Cardiac muscle cell (in vitro differentiated cells and primary cell): ENCODE data around the gene MICALL2. TPM values are rescaled to one million over a fixed set of nuclear protein-coding genes. Genes with fewer than 3 reads are reported as not detected.

Experiments used
- DNase-seq, 2 donors: peaks; one replicate each; pipeline versions ENCODE4 v3.0.0 to v3.0.0-alpha.2; 2010 to 2017; ENCODE audit warnings: low read depth in 1 of 2, low spot score in 1 of 2
- H3K27ac ChIP-seq: fragments of 200-600 bp; sonication (generic); 2 replicates; pipeline ENCODE4 v1.5.1; 2016
- H3K27me3 ChIP-seq: fragments of 200-600 bp; sonication (generic); 2 replicates; pipeline ENCODE4 v1.6.0; 2016; ENCODE audit warnings: control low read depth
- H3K36me3 ChIP-seq: fragments of 200-600 bp; sonication (generic); 2 replicates; pipeline ENCODE4 v1.5.1; 2016; ENCODE audit warnings: control low read depth
- H3K4me1 ChIP-seq: fragments of 200-600 bp; sonication (generic); 2 replicates; pipeline ENCODE4 v1.8.1; 2017; ENCODE audit warnings: low read depth, mild to moderate bottlenecking, mixed run types
- H3K4me3 ChIP-seq: fragments of 200-600 bp; sonication (generic); 2 replicates; pipeline ENCODE4 v1.5.1; 2016; ENCODE audit warnings: mild to moderate bottlenecking
- H3K9me3 ChIP-seq: fragments of 200-600 bp; sonication (generic); 2 replicates; pipeline ENCODE4 v1.5.1; 2017; ENCODE audit warnings: low read depth, mild to moderate bottlenecking, control low read depth
- polyA plus RNA-seq: library from polyadenylated mRNA; unstranded; fragments of >200 nt; fragmentation: Nextera tagmentation; extraction: Ambion mirVana; gene quantifications from 2 replicates; pipeline ENCODE4 v1.2.1, GENCODE V29; 2016
- total RNA-seq: library from RNA; depleted of rRNA; stranded (reverse); fragments of >200 nt; gene quantifications from 2 replicates; pipeline ENCODE4 v1.2.3, GENCODE V29; 2016
- TF ChIP-seq, protein P1 (sequence below): IDR thresholded peaks from 2 replicates; pipeline ENCODE4 v1.5.1; 2012; ENCODE audit warnings: low read depth, mild to moderate bottlenecking, low read length

The MICALL2 gene
- total and polyA plus RNA-seq, 2 experiments from 2014 or later = 19.5 to 22.0 TPM

DNA sequence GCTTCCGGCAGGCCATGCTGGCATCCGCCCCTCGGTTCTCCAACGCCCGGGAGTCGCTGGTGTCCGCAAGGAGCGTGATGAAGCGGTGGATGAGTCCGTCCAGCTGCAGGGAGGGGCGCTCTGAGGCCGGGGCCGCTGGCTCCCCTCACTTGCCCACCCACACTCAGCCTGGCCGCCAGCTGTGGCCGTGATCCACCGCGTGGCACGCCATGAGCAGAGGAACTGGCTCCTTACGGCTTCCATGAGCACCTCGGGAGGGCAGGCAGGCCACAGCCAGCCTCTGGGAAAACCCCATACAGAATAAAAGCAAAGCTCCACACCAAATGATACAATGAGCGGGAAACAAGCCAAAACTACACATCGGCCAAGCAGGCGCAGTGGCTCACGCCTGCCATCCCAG is 15.5 kb upstream of the MICALL2 start:
- peaks cover 21% of the 10 kb centered on the region for H3K36me3 ChIP-seq

GRCh38 chr7:1473864-1474512 is 14.7 kb upstream of the MICALL2 start:
- DNase-seq = peak; percentile 90 to 91
- TF ChIP-seq, protein P1, sequence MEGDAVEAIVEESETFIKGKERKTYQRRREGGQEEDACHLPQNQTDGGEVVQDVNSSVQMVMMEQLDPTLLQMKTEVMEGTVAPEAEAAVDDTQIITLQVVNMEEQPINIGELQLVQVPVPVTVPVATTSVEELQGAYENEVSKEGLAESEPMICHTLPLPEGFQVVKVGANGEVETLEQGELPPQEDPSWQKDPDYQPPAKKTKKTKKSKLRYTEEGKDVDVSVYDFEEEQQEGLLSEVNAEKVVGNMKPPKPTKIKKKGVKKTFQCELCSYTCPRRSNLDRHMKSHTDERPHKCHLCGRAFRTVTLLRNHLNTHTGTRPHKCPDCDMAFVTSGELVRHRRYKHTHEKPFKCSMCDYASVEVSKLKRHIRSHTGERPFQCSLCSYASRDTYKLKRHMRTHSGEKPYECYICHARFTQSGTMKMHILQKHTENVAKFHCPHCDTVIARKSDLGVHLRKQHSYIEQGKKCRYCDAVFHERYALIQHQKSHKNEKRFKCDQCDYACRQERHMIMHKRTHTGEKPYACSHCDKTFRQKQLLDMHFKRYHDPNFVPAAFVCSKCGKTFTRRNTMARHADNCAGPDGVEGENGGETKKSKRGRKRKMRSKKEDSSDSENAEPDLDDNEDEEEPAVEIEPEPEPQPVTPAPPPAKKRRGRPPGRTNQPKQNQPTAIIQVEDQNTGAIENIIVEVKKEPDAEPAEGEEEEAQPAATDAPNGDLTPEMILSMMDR = peak; percentile 80
- no peak overlapping the region for H3K4me3 ChIP-seq
- H3K27ac ChIP-seq = no peak overlapping the region
- no peaks in the 10 kb centered on the region for H3K4me1 ChIP-seq
- H3K36me3 ChIP-seq = peaks cover 21% of the 10 kb centered on the region
- no peaks in the 10 kb centered on the region for H3K27me3 ChIP-seq
- no peaks in the 10 kb centered on the region for H3K9me3 ChIP-seq

More for the DNA sequence above, 15.5 kb upstream of the MICALL2 start:
- H3K27ac ChIP-seq = no peak overlapping the region
- H3K9me3 ChIP-seq = no peaks in the 10 kb centered on the region
- TF ChIP-seq, protein P1 = no peak
- no peaks in the 10 kb centered on the region for H3K27me3 ChIP-seq
- DNase-seq = no peak
- H3K4me3 ChIP-seq = no peak overlapping the region
- H3K4me1 ChIP-seq = no peaks in the 10 kb centered on the region

- TF ChIP-seq, protein P1 = no peak
- Histone ChIP-seq H3K9me3 (no peaks in the 10 kb centered on the region), H3K27me3 (no peaks in the 10 kb centered on the region), H3K36me3 (peaks cover 11% of the 10 kb centered on the region), H3K4me3 (no peak overlapping the region), H3K4me1 (peaks cover 8% of the 10 kb centered on the region), H3K27ac (no peak overlapping the region)
- no peak for DNase-seq
These were observed 11.6 kb upstream of the MICALL2 start for GRCh38 chr7:1470901-1471300.

- Histone ChIP-seq H3K27me3 (no peaks in the 10 kb centered on the region), H3K27ac (no peak overlapping the region), H3K4me3 (no peak overlapping the region), H3K4me1 (peaks cover 8% of the 10 kb centered on the region), H3K36me3 (peaks cover 11% of the 10 kb centered on the region), H3K9me3 (no peaks in the 10 kb centered on the region)
- DNase-seq = no peak
- TF ChIP-seq, protein P1 = no peak
These were observed 9.5 kb upstream of the MICALL2 start for GRCh38 chr7:1468643-1469298.

GRCh38 chr7:1468203-1468602 is 8.9 kb upstream of the MICALL2 start:
- Histone ChIP-seq H3K4me3 (no peak overlapping the region), H3K27me3 (no peaks in the 10 kb centered on the region), H3K27ac (no peak overlapping the region), H3K4me1 (peaks cover 8% of the 10 kb centered on the region), H3K36me3 (peaks cover 11% of the 10 kb centered on the region), H3K9me3 (no peaks in the 10 kb centered on the region)
- DNase-seq = no peak
- TF ChIP-seq, protein P1 = no peak
